PFSK-1 (cell line): ENCODE data around the gene ENDOD1.

Experiments used
- FOXP2 ChIP-seq: optimal IDR thresholded peaks from 2 replicates; pipeline ENCODE3; 2011; ENCODE audit warnings: borderline replicate concordance, control low read depth, inconsistent platforms; ENCODE audit not compliant: insufficient read depth; ENCODE audit errors: extremely low read length, extremely low read depth
- POLR2AphosphoS5 ChIP-seq: IDR thresholded peaks from 2 replicates; pipeline ENCODE4 v1.6.1; 2012; ENCODE audit warnings: low read depth, mild to moderate bottlenecking, control low read depth, low read length, moderate library complexity
- SIN3A ChIP-seq: IDR thresholded peaks from 2 replicates; pipeline ENCODE4 v1.6.1; 2012; ENCODE audit warnings: mild to moderate bottlenecking, low read length, moderate library complexity, borderline replicate concordance; ENCODE audit not compliant: insufficient read depth
- TAF1 ChIP-seq: IDR thresholded peaks from 2 replicates; pipeline ENCODE4 v1.6.1; 2012; ENCODE audit warnings: low read length, control low read depth, borderline replicate concordance; ENCODE audit not compliant: insufficient read depth
- TF ChIP-seq, protein P1 (sequence below), 2 experiments: IDR thresholded peaks; 2 replicates each; pipeline versions ENCODE4 v1.6.1 to v1.8.0; 2011 to 2012; ENCODE audit warnings: low read depth in 2 of 2, low read length in 2 of 2, control low read depth in 1 of 2, inconsistent platforms in 1 of 2, mild to moderate bottlenecking in 1 of 2, moderate library complexity in 1 of 2; ENCODE audit not compliant: insufficient read depth in 1 of 2

DNA sequence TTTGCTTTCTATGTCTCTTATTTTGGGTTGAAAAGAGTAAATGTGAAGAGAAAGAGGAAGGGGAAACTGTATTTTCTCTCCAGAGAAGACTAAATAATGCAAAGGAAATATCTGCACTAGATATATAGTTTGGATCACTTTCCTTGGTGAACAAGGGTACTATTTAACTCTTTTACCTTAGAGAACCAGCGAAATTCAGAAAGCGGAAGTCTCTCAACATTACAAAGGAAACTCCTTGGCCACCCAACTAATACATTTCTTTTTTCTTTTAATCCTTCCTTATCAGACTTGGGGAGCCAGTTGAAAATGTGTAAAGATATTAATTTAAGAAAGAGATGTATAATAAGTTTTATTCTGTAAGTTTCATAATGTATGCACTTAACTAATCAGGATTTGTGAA lies 77.1 kb downstream of the ENDOD1 start:
- TF ChIP-seq POLR2AphosphoS5 (no peak), TAF1 (no peak), SIN3A (no peak), FOXP2 (no peak)
- TF ChIP-seq, protein P1, sequence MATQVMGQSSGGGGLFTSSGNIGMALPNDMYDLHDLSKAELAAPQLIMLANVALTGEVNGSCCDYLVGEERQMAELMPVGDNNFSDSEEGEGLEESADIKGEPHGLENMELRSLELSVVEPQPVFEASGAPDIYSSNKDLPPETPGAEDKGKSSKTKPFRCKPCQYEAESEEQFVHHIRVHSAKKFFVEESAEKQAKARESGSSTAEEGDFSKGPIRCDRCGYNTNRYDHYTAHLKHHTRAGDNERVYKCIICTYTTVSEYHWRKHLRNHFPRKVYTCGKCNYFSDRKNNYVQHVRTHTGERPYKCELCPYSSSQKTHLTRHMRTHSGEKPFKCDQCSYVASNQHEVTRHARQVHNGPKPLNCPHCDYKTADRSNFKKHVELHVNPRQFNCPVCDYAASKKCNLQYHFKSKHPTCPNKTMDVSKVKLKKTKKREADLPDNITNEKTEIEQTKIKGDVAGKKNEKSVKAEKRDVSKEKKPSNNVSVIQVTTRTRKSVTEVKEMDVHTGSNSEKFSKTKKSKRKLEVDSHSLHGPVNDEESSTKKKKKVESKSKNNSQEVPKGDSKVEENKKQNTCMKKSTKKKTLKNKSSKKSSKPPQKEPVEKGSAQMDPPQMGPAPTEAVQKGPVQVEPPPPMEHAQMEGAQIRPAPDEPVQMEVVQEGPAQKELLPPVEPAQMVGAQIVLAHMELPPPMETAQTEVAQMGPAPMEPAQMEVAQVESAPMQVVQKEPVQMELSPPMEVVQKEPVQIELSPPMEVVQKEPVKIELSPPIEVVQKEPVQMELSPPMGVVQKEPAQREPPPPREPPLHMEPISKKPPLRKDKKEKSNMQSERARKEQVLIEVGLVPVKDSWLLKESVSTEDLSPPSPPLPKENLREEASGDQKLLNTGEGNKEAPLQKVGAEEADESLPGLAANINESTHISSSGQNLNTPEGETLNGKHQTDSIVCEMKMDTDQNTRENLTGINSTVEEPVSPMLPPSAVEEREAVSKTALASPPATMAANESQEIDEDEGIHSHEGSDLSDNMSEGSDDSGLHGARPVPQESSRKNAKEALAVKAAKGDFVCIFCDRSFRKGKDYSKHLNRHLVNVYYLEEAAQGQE (IDR thresholded peaks at IDR 0.05; ENCODE audit: insufficient read depth in 1 of 2, low read depth in 2 of 2, low read length in 2 of 2) = no peak
